ENCODE data around the gene MTCL1.

Gene MTCL1

GRCh38 chr18:8778824-8779223 is 73.5 kb downstream of the MTCL1 start:
- no peak for TF ChIP-seq ZFX (IDR thresholded peaks at IDR 0.05)
- TF ChIP-seq CTCF (conservative IDR thresholded peaks at IDR 0.05), result no peak
- H3K27ac ChIP-seq, result no peak overlapping the region

- H3K27ac ChIP-seq, result no peak overlapping the region
- no peak for TF ChIP-seq ZFX (IDR thresholded peaks at IDR 0.05)
- TF ChIP-seq CTCF (conservative IDR thresholded peaks at IDR 0.05), result no peak
Observed at GRCh38 chr18:8779251-8779650, 73.9 kb downstream of the MTCL1 start.

GRCh38 chr18:8780227-8780626 is 74.9 kb downstream of the MTCL1 start:
- H3K27ac ChIP-seq, result no peak overlapping the region
- no peak for TF ChIP-seq ZFX (IDR thresholded peaks at IDR 0.05)
- no peak for TF ChIP-seq CTCF (conservative IDR thresholded peaks at IDR 0.05)

GRCh38 chr18:8781671-8782070 is 76.3 kb downstream of the MTCL1 start:
- H3K27ac ChIP-seq, result no peak overlapping the region
- TF ChIP-seq ZFX (IDR thresholded peaks at IDR 0.05), result no peak
- no peak for TF ChIP-seq CTCF (conservative IDR thresholded peaks at IDR 0.05)

- TF ChIP-seq CTCF (conservative IDR thresholded peaks at IDR 0.05), result no peak
- no peak for TF ChIP-seq ZFX (IDR thresholded peaks at IDR 0.05)
Observed at GRCh38 chr18:8783335-8783993, 78.1 kb downstream of the MTCL1 start.

GRCh38 chr18:8783994-8784530 is 78.7 kb downstream of the MTCL1 start:
- no peak overlapping the region for H3K27ac ChIP-seq
- no peak for TF ChIP-seq ZFX (IDR thresholded peaks at IDR 0.05)
- no peak for TF ChIP-seq CTCF (conservative IDR thresholded peaks at IDR 0.05)

More at GRCh38 chr18:8783335-8783993, 78.1 kb downstream of the MTCL1 start:
- no peak overlapping the region for H3K27ac ChIP-seq

GRCh38 chr18:8785261-8785660 is 79.9 kb downstream of the MTCL1 start:
- no peak overlapping the region for H3K27ac ChIP-seq

More at GRCh38 chr18:8785261-8785660, 79.9 kb downstream of the MTCL1 start:
- TF ChIP-seq ZFX (IDR thresholded peaks at IDR 0.05) (no peak), CTCF (conservative IDR thresholded peaks at IDR 0.05) (no peak)
